GM20000 (cell line): Measurements from ENCODE around the gene ZNRF4.

ENCODE experiments used
- DNase-seq: peaks from one replicate; pipeline ENCODE4 v3.0.0; 2012; ENCODE audit warnings: low spot score
- CTCF ChIP-seq: IDR thresholded peaks from 2 replicates; pipeline ENCODE4 v1.5.1; 2012; ENCODE audit warnings: mild to moderate bottlenecking, control low read depth; ENCODE audit errors: extremely low read depth, missing control alignments

The ZNRF4 gene

GRCh38 chr19:5452594-5453565 lies 2.3 kb upstream of the ZNRF4 start:
- no peak for DNase-seq
- TF ChIP-seq CTCF, result no peak

- TF ChIP-seq CTCF, result no peak
- no peak for DNase-seq
Observed at GRCh38 chr19:5454743-5455142, 474 bp upstream of the ZNRF4 start.

- DNase-seq, result no peak
- TF ChIP-seq CTCF, result no peak
Observed at GRCh38 chr19:5456130-5456840, 1.1 kb downstream of the ZNRF4 start.

GRCh38 chr19:5456841-5457200 lies 1.6 kb downstream of the ZNRF4 start:
- TF ChIP-seq CTCF, result no peak
- DNase-seq, result no peak

GRCh38 chr19:5457709-5458108 lies 2.5 kb downstream of the ZNRF4 start:
- TF ChIP-seq CTCF, result no peak
- no peak for DNase-seq

- DNase-seq, result no peak
- TF ChIP-seq CTCF, result no peak
Observed at GRCh38 chr19:5458420-5458819, 3.2 kb downstream of the ZNRF4 start.

GRCh38 chr19:5459360-5459759 lies 4.1 kb downstream of the ZNRF4 start:
- TF ChIP-seq CTCF, result no peak
- no peak for DNase-seq
